Adipocyte (in vitro differentiated cells): ENCODE data around the gene LINC01488.

Experiments used
- DNase-seq: peaks from one replicate; pipeline ENCODE4 v3.0.0-alpha.2; 2015; ENCODE audit warnings: low read depth
- H3K27me3 ChIP-seq: replicated peaks from 2 replicates; pipeline ENCODE4 v1.7.0; 2013; ENCODE audit warnings: mild to moderate bottlenecking, low read length, moderate library complexity; ENCODE audit not compliant: control insufficient read depth, insufficient read depth
- H3K36me3 ChIP-seq: 2 replicates; pipeline ENCODE4 v1.7.0; 2013; ENCODE audit warnings: low read length, mild to moderate bottlenecking, moderate library complexity; ENCODE audit not compliant: control insufficient read depth, insufficient read depth, severe bottlenecking
- H3K4me1 ChIP-seq: 2 replicates; pipeline ENCODE4 v1.7.0; 2013; ENCODE audit warnings: mild to moderate bottlenecking, low read length, moderate library complexity; ENCODE audit not compliant: control insufficient read depth, insufficient read depth
- H3K4me3 ChIP-seq: 2 replicates; pipeline ENCODE4 v1.7.0; 2013; ENCODE audit warnings: mild to moderate bottlenecking, low read length, moderate library complexity
- H3K9ac ChIP-seq: 2 replicates; pipeline ENCODE4 v1.7.0; 2013; ENCODE audit warnings: mild to moderate bottlenecking, low read length, moderate library complexity
- H3K9me3 ChIP-seq: 2 replicates; pipeline ENCODE4 v1.7.0; 2013; ENCODE audit warnings: mild to moderate bottlenecking, low read length, moderate library complexity; ENCODE audit not compliant: control insufficient read depth

The LINC01488 gene

GRCh38 chr11:69521457-69521856, 40.0 kb downstream of the LINC01488 start:
- H3K4me1 ChIP-seq, result peaks cover 24% of the 10 kb centered on the region
- H3K4me3 ChIP-seq, result no peak overlapping the region
- H3K9me3 ChIP-seq, result no peaks in the 10 kb centered on the region
- no peak overlapping the region for H3K9ac ChIP-seq
- no peaks in the 10 kb centered on the region for H3K36me3 ChIP-seq
- no peaks in the 10 kb centered on the region for H3K27me3 ChIP-seq
- DNase-seq, result no peak

DNA sequence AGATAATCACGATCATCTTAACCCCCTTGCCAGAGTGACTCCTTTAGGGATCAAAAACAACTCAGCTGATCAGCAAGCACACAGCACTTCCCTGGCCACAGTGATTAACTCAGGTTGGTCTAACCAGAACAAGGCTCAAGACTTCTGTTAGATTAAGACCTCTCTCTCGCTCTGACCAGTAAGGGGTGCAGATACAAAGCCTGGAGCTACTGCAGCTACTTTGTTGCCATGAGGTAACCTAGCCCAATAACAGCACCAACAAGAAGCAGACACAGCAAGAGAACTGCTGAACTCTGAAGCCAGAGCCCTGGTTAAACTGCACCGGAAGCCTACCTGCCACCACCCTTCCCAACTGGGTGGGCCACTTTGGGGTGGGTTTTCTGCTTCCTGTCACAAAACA, 42.0 kb downstream of the LINC01488 start:
- H3K4me1 ChIP-seq, result peaks cover 13% of the 10 kb centered on the region
- no peaks in the 10 kb centered on the region for H3K36me3 ChIP-seq
- H3K4me3 ChIP-seq, result no peak overlapping the region
- no peaks in the 10 kb centered on the region for H3K27me3 ChIP-seq
- no peaks in the 10 kb centered on the region for H3K9me3 ChIP-seq
- H3K9ac ChIP-seq, result no peak overlapping the region
- no peak for DNase-seq

DNA sequence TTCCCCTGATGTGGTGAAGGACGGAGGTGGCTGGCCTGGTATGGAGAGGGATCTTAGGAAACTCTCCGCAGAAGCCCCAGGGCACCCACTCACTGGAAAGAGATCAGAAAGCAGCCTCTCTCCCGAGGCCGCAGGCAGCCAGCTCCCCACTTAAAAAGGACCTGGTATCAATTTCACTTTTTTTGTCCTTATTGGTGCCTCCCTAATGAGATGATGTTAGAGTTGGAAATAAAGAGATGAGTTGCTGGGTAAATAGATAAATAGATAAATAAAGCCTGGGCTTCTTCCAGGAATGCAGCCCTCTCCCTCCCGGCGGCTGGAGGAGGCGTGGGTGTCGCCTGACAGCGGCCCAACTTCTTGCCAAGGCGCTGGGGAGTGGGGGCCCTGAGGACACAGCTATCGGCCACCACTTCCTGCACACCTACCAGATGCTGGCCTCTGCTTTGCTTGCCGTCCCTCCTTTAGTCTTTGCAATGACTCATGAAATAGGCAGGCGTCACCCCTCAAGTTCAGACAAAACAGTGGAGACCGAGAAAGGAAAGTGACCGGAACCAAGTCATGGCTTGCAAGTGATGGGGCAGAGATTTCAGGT, 42.9 kb downstream of the LINC01488 start:
- no peaks in the 10 kb centered on the region for H3K36me3 ChIP-seq
- H3K4me3 ChIP-seq, result no peak overlapping the region
- peak; percentile 42 for DNase-seq
- peaks cover 13% of the 10 kb centered on the region for H3K4me1 ChIP-seq
- H3K9me3 ChIP-seq, result no peaks in the 10 kb centered on the region
- H3K27me3 ChIP-seq, result no peaks in the 10 kb centered on the region
- H3K9ac ChIP-seq, result no peak overlapping the region

- Histone ChIP-seq H3K9ac (no peak overlapping the region), H3K4me1 (peaks cover 13% of the 10 kb centered on the region)
Observed at GRCh38 chr11:69524991-69525411, 43.5 kb downstream of the LINC01488 start.

GRCh38 chr11:69525516-69526452, 44.3 kb downstream of the LINC01488 start:
- H3K9ac ChIP-seq, result no peak overlapping the region
- no peak overlapping the region for H3K4me3 ChIP-seq
- no peaks in the 10 kb centered on the region for H3K36me3 ChIP-seq
- no peak for DNase-seq
- H3K27me3 ChIP-seq, result peaks cover 1% of the 10 kb centered on the region
- peaks cover 8% of the 10 kb centered on the region for H3K4me1 ChIP-seq
- no peaks in the 10 kb centered on the region for H3K9me3 ChIP-seq

More at GRCh38 chr11:69524991-69525411, 43.5 kb downstream of the LINC01488 start:
- Histone ChIP-seq H3K9me3 (no peaks in the 10 kb centered on the region), H3K36me3 (no peaks in the 10 kb centered on the region), H3K27me3 (no peaks in the 10 kb centered on the region), H3K4me3 (no peak overlapping the region)
- no peak for DNase-seq

DNA sequence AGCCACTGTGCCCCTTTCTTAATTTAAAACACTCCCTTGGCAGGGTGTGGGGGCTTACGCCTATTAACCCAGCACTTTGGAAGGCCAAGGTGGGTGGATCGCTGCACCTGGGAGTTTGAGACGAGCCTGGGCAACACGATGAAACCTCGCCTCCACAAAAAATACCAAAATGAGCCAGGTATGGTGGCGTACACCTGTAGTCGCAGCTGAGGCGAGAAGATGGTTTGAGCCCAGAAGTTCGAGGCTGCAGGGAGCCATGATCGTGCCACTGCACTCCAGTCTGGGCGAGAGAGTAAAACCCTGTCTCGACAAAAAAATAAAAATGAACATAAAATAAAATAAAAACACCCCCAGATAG, 45.0 kb downstream of the LINC01488 start:
- Histone ChIP-seq H3K27me3 (peaks cover 7% of the 10 kb centered on the region), H3K36me3 (no peaks in the 10 kb centered on the region), H3K9me3 (no peaks in the 10 kb centered on the region), H3K9ac (no peak overlapping the region), H3K4me3 (no peak overlapping the region), H3K4me1 (peaks cover 8% of the 10 kb centered on the region)
- no peak for DNase-seq

DNA sequence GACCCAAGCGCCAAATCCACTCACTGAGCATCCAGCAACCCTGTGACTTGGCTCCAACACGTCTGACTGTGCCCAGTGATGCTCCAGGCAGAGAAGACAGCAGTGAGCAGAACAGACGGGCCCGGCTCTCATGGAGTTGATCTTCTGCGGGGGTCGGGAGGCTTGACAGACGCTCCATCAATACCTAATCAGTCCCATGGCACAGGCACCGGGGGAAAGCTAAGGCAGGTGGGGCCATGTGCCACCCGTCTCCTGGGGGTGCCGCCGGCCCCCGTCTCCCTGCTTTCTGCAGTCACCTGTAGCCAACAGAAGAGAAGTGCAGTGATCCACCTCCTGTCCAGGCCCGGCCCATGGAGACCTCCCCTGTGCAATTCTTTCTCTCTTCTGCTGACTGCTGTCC, 47.5 kb downstream of the LINC01488 start:
- Histone ChIP-seq H3K9ac (no peak overlapping the region), H3K4me3 (no peak overlapping the region), H3K4me1 (peaks cover 7% of the 10 kb centered on the region), H3K27me3 (peaks cover 7% of the 10 kb centered on the region), H3K36me3 (no peaks in the 10 kb centered on the region), H3K9me3 (no peaks in the 10 kb centered on the region)
- DNase-seq, result no peak

DNA sequence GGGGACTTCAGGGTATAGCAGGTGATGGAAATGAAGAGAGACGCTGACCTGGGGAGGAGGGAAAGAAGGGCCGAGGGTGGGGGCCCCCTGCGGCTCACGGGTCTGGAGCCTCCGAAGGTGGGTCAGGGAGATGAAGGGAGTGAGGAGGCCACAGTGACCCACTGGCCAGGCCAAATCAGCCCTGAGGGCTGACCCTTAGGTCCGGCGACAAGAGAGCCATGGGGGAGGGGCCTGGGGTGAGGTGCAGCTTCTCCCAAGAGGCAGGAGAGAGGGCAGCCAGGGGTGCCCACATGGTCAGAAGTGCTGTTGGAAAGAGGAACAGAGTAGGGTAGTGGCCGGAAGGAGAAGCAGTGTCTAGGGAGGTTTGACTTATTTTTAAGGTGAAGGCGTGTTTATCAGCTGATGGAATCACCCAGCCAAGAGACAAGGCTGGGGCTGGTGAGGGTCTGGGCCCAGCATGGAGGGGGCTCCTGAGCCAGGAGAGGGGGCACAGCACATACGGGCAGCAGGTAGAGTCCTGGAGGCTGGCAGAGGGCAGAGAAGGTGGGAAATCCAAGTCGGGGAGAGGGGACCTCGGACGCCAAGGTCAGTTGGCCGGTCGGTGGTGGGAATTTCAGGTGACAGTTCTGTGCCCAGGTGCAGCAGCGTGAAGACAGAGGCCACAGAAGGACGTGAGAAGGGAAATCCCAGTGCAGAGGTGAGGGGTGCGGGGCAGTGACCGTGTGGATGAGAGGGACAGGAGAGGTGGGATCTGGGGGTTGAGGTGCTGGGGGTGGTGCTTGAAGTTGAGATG, 49.0 kb downstream of the LINC01488 start:
- Histone ChIP-seq H3K4me1 (no peaks in the 10 kb centered on the region), H3K9ac (no peak overlapping the region), H3K9me3 (no peaks in the 10 kb centered on the region), H3K27me3 (peaks cover 7% of the 10 kb centered on the region), H3K36me3 (no peaks in the 10 kb centered on the region), H3K4me3 (no peak overlapping the region)
- no peak for DNase-seq

DNA sequence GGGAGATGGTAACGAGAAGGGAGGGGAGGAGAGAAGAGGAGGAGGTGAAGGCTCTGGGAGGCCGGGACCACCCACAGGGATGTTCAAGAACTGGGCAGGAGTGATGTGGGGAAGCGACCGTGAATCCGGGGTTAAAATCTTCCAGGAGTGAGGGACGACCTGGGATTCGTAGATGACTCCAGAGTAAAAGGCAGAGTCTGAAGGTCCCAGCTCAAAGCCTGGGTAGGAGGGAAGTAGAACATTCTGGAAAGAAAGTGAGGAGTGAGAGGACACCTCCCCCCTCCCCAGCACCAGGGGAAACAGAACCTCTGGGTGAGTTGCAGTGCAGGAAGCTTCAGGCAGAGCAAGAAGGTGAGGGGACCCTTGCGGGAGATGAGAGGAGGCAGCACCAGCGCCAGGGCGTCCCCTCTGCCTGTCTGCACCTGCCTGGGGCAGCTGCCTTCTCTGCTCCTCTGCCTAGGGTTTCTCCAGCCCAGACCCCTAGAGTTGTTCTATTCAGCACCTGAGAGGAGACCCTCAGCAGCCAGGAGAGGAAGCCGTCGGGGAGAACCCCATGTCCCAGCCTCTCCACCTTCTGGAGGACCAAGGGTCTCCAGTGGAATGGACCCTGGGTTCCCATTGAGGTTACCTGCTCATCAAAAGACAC, 49.7 kb downstream of the LINC01488 start:
- Histone ChIP-seq H3K9ac (no peak overlapping the region), H3K4me1 (no peaks in the 10 kb centered on the region), H3K36me3 (no peaks in the 10 kb centered on the region), H3K9me3 (no peaks in the 10 kb centered on the region), H3K27me3 (peaks cover 7% of the 10 kb centered on the region), H3K4me3 (no peak overlapping the region)
- DNase-seq, result no peak

- DNase-seq, result no peak
- H3K36me3 ChIP-seq, result no peaks in the 10 kb centered on the region
- no peak overlapping the region for H3K4me3 ChIP-seq
- peaks cover 7% of the 10 kb centered on the region for H3K27me3 ChIP-seq
- H3K9me3 ChIP-seq, result no peaks in the 10 kb centered on the region
- H3K9ac ChIP-seq, result no peak overlapping the region
- no peaks in the 10 kb centered on the region for H3K4me1 ChIP-seq
Observed at GRCh38 chr11:69531717-69532088, 50.2 kb downstream of the LINC01488 start.
